GM12878 (cell line): ENCODE results near the gene DMKN. TPM values are rescaled to one million over a fixed set of nuclear protein-coding genes. Genes with fewer than 3 reads are reported as not detected.

Source experiments
- ATAC-seq: fragments of 200-7000 bp; cut with Tn5 transposase; 3 replicates; pipeline ENCODE4 v1.9.1; 2020; ENCODE audit warnings: mild to moderate bottlenecking, moderate library complexity
- BruUV-seq: library from RNA; stranded (reverse); fragments of 400-500 nt; replicated peaks from 2 replicates; lab custom pipeline; 2021; lab: Mats Ljungman, UMichigan
- CTCF ChIA-PET: fragments of 300-600 bp; sonication (Branson Sonifier 250); formaldehyde crosslinking; extraction: SDS; loops from one replicate; lab custom pipeline; 2021; ENCODE audit warnings: inconsistent platforms; lab: Yijun Ruan, JAX
- POLR2A ChIA-PET: fragments of 350-600 bp; formaldehyde crosslinking; extraction: SDS; loops from one replicate; lab custom pipeline; 2021; ENCODE audit warnings: inconsistent platforms; lab: Charles Lee
- RAD21 ChIA-PET: fragments of 300-600 bp; sonication (Branson Sonifier 250); formaldehyde crosslinking; loops from one replicate; lab custom pipeline; 2023; ENCODE audit warnings: antibody characterized with exemption; ENCODE audit not compliant: unreplicated experiment; lab: Charles Lee
- SMC1A ChIA-PET: fragments of 300-600 bp; sonication (Branson Sonifier 250); formaldehyde crosslinking; loops from one replicate; lab custom pipeline; 2023; ENCODE audit not compliant: unreplicated experiment, uncharacterized antibody; lab: Charles Lee
- DNase-seq: peaks from one replicate; pipeline ENCODE4 v3.0.0-alpha.2; 2011; ENCODE audit warnings: low read depth, low spot score
- FAIRE-seq: peaks from 3 replicates; lab custom pipeline; 2011; peaks lifted over from hg19 to GRCh38; lab: Jason Lieb, UNC
- H2AFZ ChIP-seq: 2 replicates; pipeline ENCODE4 v1.6.0; 2011; ENCODE audit warnings: low read depth, low read length, control low read depth; ENCODE audit not compliant: control insufficient read depth
- H3K27ac ChIP-seq: 2 replicates; pipeline ENCODE4 v1.5.1; 2011; ENCODE audit warnings: control low read depth; ENCODE audit not compliant: control insufficient read depth, insufficient read depth
- H3K27me3 ChIP-seq, 2 experiments: replicated peaks in 1 of 2; 2 replicates each; pipeline versions ENCODE4 v1.6.0 to v1.6.1; 2011; ENCODE audit warnings: low read length in 1 of 2; ENCODE audit not compliant: control insufficient read depth in 2 of 2, insufficient read depth in 2 of 2
- H3K36me3 ChIP-seq, 2 experiments: 2 replicates each; pipeline ENCODE4 v1.5.1; 2011; ENCODE audit warnings: low read length in 1 of 2; ENCODE audit not compliant: control insufficient read depth in 2 of 2, insufficient read depth in 2 of 2
- H3K4me1 ChIP-seq: 2 replicates; pipeline ENCODE4 v1.6.1; 2011; ENCODE audit warnings: mild to moderate bottlenecking, low read length, moderate library complexity, mixed read lengths; ENCODE audit not compliant: control insufficient read depth, insufficient read depth
- H3K4me2 ChIP-seq: 2 replicates; pipeline ENCODE4 v1.6.0; 2011; ENCODE audit warnings: control low read depth; ENCODE audit not compliant: control insufficient read depth, insufficient read depth
- H3K4me3 ChIP-seq: fragments of 200-600 bp; sonication (generic); 2 replicates; pipeline ENCODE4 v1.5.1; 2016
- H3K79me2 ChIP-seq: 2 replicates; pipeline ENCODE4 v1.6.0; 2011; ENCODE audit warnings: low read length; ENCODE audit not compliant: control insufficient read depth, insufficient read depth
- H3K9ac ChIP-seq: 2 replicates; pipeline ENCODE4 v1.8.0; 2011; ENCODE audit warnings: low read length, control low read depth, mixed read lengths; ENCODE audit not compliant: control insufficient read depth, insufficient read depth
- H3K9me3 ChIP-seq: replicated peaks from 3 replicates; pipeline ENCODE4 v1.5.1; 2011; ENCODE audit warnings: mild to moderate bottlenecking, low read length; ENCODE audit not compliant: control insufficient read depth, insufficient read depth
- H4K20me1 ChIP-seq: 2 replicates; pipeline ENCODE4 v1.6.0; 2011; ENCODE audit not compliant: control insufficient read depth, insufficient read depth
- BCL3 ChIP-seq: IDR thresholded peaks from 2 replicates; pipeline ENCODE4 v1.6.1; 2011; ENCODE audit warnings: borderline replicate concordance, low read depth, mild to moderate bottlenecking, moderate library complexity, low read length; ENCODE audit not compliant: insufficient read depth, poor library complexity, severe bottlenecking
- CHD1 ChIP-seq: IDR thresholded peaks from 2 replicates; pipeline ENCODE4 v1.6.1; 2012; ENCODE audit warnings: low read depth, low read length, improper control_type of control experiment
- FOS ChIP-seq: IDR thresholded peaks from 3 replicates; pipeline ENCODE4 v1.6.1; 2011; ENCODE audit warnings: borderline replicate concordance; ENCODE audit not compliant: insufficient read length; ENCODE audit errors: extremely low read depth
- HDAC6 ChIP-seq: fragments of 200-600 bp; sonication (generic); IDR thresholded peaks from one replicate; pipeline ENCODE4 v1.8.0; 2017; ENCODE audit warnings: antibody characterized with exemption; ENCODE audit not compliant: unreplicated experiment
- IKZF1 ChIP-seq: fragments of 450-650 bp; conservative IDR thresholded peaks from 2 replicates; pipeline ENCODE4 v1.6.1; 2017; ENCODE audit warnings: antibody characterized with exemption, mild to moderate bottlenecking
- NFXL1 ChIP-seq: fragments of 450-650 bp; IDR thresholded peaks from 2 replicates; pipeline ENCODE4 v1.6.1; 2017; ENCODE audit warnings: antibody characterized with exemption, mild to moderate bottlenecking, borderline replicate concordance
- NFYB ChIP-seq: IDR thresholded peaks from 2 replicates; pipeline ENCODE4 v1.6.1; 2011; ENCODE audit warnings: low read depth, mild to moderate bottlenecking, low read length, improper control_type of control experiment, moderate library complexity; ENCODE audit not compliant: insufficient read depth
- NKRF ChIP-seq: fragments of 450-650 bp; conservative IDR thresholded peaks from 2 replicates; pipeline ENCODE4 v1.6.1; 2017; ENCODE audit warnings: mild to moderate bottlenecking, moderate library complexity
- PAX8 ChIP-seq: fragments of 450-650 bp; IDR thresholded peaks from 2 replicates; pipeline ENCODE4 v1.6.1; 2017; ENCODE audit warnings: mild to moderate bottlenecking, moderate library complexity
- SMAD1 ChIP-seq: fragments of 450-650 bp; IDR thresholded peaks from 2 replicates; pipeline ENCODE4 v1.6.1; 2018; ENCODE audit warnings: mild to moderate bottlenecking, low read depth; ENCODE audit not compliant: partially characterized antibody
- STAT3 ChIP-seq: IDR thresholded peaks from 2 replicates; pipeline ENCODE4 v1.6.1; 2011; ENCODE audit warnings: low read depth, low read length, improper control_type of control experiment
- ZNF217 ChIP-seq: fragments of 450-650 bp; IDR thresholded peaks from 2 replicates; pipeline ENCODE4 v1.6.1; 2017; ENCODE audit warnings: antibody characterized with exemption, mild to moderate bottlenecking
- ZZZ3 ChIP-seq: IDR thresholded peaks from 2 replicates; pipeline ENCODE4 v1.6.1; 2011; ENCODE audit warnings: low read depth; ENCODE audit not compliant: control insufficient read depth, insufficient read length
- WGBS: methylation state at CpG from one replicate; pipeline ENCODE4 v1.1.6; 2016; ENCODE audit warnings: low lambda C conversion rate; ENCODE audit not compliant: insufficient replicate concordance, insufficient coverage; ENCODE audit errors: missing lambda C conversion rate; 5-methylcytosine and 5-hydroxymethylcytosine counted together
- in situ Hi-C: fragments of 300-500 bp; cut with MboI; formaldehyde crosslinking; loops from 9 replicates; pipeline ENCODE4 v1.14.3; 2018; ENCODE audit warnings: mixed read lengths
- intact Hi-C: fragments of 100-400 bp; cut with micrococcal nuclease; formaldehyde crosslinking; loops from one replicate; pipeline ENCODE4 v1.14.2; 2022; ENCODE audit not compliant: unreplicated experiment
- polyA plus RNA-seq, 11 experiments: library from polyadenylated mRNA; depleted of rRNA in 4 of 11; unstranded in 6 of 11; stranded (reverse) in 5 of 11; fragments of >200 nt; fragmentation: Nextera tagmentation in 4 of 11; fragmentation: Illumina TruSeq in 1 of 11; extraction: Ambion mirVana in 4 of 11; extraction: Trizol in 1 of 11; gene quantifications; 1 replicate in 1 of 11; 2 replicates in 10 of 11; pipeline versions ENCODE4 v1.2.1 to v1.2.3, GENCODE V29; 2011 to 2016; ENCODE audit warnings: inconsistent platforms in 2 of 11, missing spikeins in 2 of 11, low read depth in 1 of 11
- total RNA-seq, 4 experiments: library from RNA; depleted of rRNA in 3 of 4; stranded (reverse); fragments of >200 nt in 3 of 4; fragmentation: Illumina TruSeq in 1 of 4; extraction: Trizol in 1 of 4; gene quantifications; 2 replicates each; pipeline versions ENCODE4 v1.2.1 to v1.2.3, GENCODE V29; 2013 to 2021

Gene DMKN
- total and polyA plus RNA-seq, 10 of the 15 experiments (the other 5 are each of a cell fraction or from before 2014, with no cell fraction given) = 36.4 to 114 (median 58.6) TPM

- in situ Hi-C loops = no loop called here
- CTCF ChIA-PET = interaction anchor here (0.8 to 1.0 kb wide), 3 partner anchors 24 to 128 kb away, joined by 3 to 4 read pairs (median 3); no protein-coding TSS in a partner anchor
- TF ChIP-seq FOS (no peak), PAX8 (no peak), SMAD1 (no peak), CHD1 (no peak), ZNF217 (no peak), NKRF (no peak), IKZF1 (no peak), ZZZ3 (no peak), NFXL1 (no peak), STAT3 (no peak), NFYB (no peak), HDAC6 (no peak), BCL3 (no peak)
- TF ChIP-seq, all 136 proteins: peak for 0
- intact Hi-C loops = no loop called here
- H3K9ac ChIP-seq = no peak overlapping the region
- H2AFZ ChIP-seq = no peak overlapping the region
- BruUV-seq = no TSS peak
- POLR2A ChIA-PET = no interaction called here
- DNase-seq (no peak), FAIRE-seq (no peak), ATAC-seq (no peak; the same call in 2 of the 3 replicates)
- no peaks in the 10 kb centered on the region for H3K79me2 ChIP-seq
- SMC1A ChIA-PET = no interaction called here
- 71% methylated on average over 10 of the region's 10 CpGs for WGBS
- no peaks in the 10 kb centered on the region for H4K20me1 ChIP-seq
- no peak overlapping the region for H3K4me2 ChIP-seq
- peaks cover 13% of the 10 kb centered on the region for H3K4me1 ChIP-seq
- no peak overlapping the region for H3K4me3 ChIP-seq
- no peaks in the 10 kb centered on the region for H3K36me3 ChIP-seq
- peaks cover 0 to 3% of the 10 kb centered on the region in 2 experiments; a peak in 3 of 4 replicates for H3K27me3 ChIP-seq
- no peak overlapping the region for H3K27ac ChIP-seq
- no peaks in the 10 kb centered on the region for H3K9me3 ChIP-seq
- RAD21 ChIA-PET = no interaction called here
Observed at GRCh38 chr19:35534803-35535480, 21.5 kb upstream of the DMKN start.
